MM.1S (cell line): Measurements from ENCODE around the gene NR1H3.

Experiments
- EZH2 ChIP-seq: fragments of 300-600 bp; sonication (generic); optimal IDR thresholded peaks from 2 replicates; pipeline ENCODE3; 2017; ENCODE audit warnings: low read depth, mild to moderate bottlenecking, antibody characterized with exemption, low read length, mixed read lengths
- EZH2phosphoT487 ChIP-seq: fragments of 300-600 bp; sonication (generic); IDR thresholded peaks from 2 replicates; pipeline ENCODE4 v1.6.1; 2018; ENCODE audit warnings: antibody characterized with exemption, low read length
- TF ChIP-seq, protein P1 (sequence below): fragments of 300-600 bp; sonication (generic); IDR thresholded peaks from 2 replicates; pipeline ENCODE4 v1.5.1; 2016; ENCODE audit warnings: antibody characterized with exemption, low read length, mixed read lengths

GRCh38 chr11:47296045-47296444 lies 38.2 kb downstream of the NR1H3 start:
- TF ChIP-seq, protein P1, sequence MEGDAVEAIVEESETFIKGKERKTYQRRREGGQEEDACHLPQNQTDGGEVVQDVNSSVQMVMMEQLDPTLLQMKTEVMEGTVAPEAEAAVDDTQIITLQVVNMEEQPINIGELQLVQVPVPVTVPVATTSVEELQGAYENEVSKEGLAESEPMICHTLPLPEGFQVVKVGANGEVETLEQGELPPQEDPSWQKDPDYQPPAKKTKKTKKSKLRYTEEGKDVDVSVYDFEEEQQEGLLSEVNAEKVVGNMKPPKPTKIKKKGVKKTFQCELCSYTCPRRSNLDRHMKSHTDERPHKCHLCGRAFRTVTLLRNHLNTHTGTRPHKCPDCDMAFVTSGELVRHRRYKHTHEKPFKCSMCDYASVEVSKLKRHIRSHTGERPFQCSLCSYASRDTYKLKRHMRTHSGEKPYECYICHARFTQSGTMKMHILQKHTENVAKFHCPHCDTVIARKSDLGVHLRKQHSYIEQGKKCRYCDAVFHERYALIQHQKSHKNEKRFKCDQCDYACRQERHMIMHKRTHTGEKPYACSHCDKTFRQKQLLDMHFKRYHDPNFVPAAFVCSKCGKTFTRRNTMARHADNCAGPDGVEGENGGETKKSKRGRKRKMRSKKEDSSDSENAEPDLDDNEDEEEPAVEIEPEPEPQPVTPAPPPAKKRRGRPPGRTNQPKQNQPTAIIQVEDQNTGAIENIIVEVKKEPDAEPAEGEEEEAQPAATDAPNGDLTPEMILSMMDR: no peak
- TF ChIP-seq EZH2 (no peak), EZH2phosphoT487 (no peak)
